K562 (cell line): Measurements from ENCODE around the gene LRRC74B.

ENCODE experiments used
- ADNP ChIP-seq: fragments of 200-800 bp; sonication (Bioruptor generic); IDR thresholded peaks from 2 replicates; pipeline ENCODE4 v1.6.1; 2016; ENCODE audit warnings: missing genetic modification characterization, missing compliant biosample characterization
- E2F3 ChIP-seq: fragments of 250-450 bp; sonication (Bioruptor Pico); IDR thresholded peaks from 2 replicates; pipeline ENCODE4 v1.4.0; 2020; ENCODE audit warnings: mild to moderate bottlenecking
- EZH2 ChIP-seq: IDR thresholded peaks from 2 replicates; pipeline ENCODE4 v1.6.1; 2012; ENCODE audit warnings: low read depth, mild to moderate bottlenecking, inconsistent platforms, low read length, borderline replicate concordance
- FOSL1 ChIP-seq: fragments of 200-800 bp; sonication (Bioruptor generic); conservative IDR thresholded peaks from 2 replicates; pipeline ENCODE4 v1.6.1; 2016; ENCODE audit warnings: missing genetic modification characterization, missing compliant biosample characterization
- FOXK2 ChIP-seq, 2 experiments: fragments of 450-650 bp; IDR thresholded peaks in 1 of 2; conservative IDR thresholded peaks in 1 of 2; 2 replicates each; pipeline ENCODE4 v1.6.1; 2016; ENCODE audit warnings: low read depth in 2 of 2, mild to moderate bottlenecking in 1 of 2
- NFE2L1 ChIP-seq: fragments of 450-650 bp; IDR thresholded peaks from 2 replicates; pipeline ENCODE4 v1.6.1; 2016; ENCODE audit warnings: missing genetic modification characterization, low read depth, mild to moderate bottlenecking, missing compliant biosample characterization, moderate library complexity, borderline replicate concordance
- NFIX ChIP-seq: fragments of 250-450 bp; sonication (Bioruptor Pico); IDR thresholded peaks from 2 replicates; pipeline ENCODE4 v1.4.0; 2020; ENCODE audit warnings: low read depth, mild to moderate bottlenecking, moderate library complexity
- POLR2B ChIP-seq: fragments of 450-650 bp; IDR thresholded peaks from 2 replicates; pipeline ENCODE4 v1.6.1; 2018; ENCODE audit warnings: low read depth; ENCODE audit not compliant: partially characterized antibody
- TAF7 ChIP-seq: fragments of 450-650 bp; IDR thresholded peaks from 2 replicates; pipeline ENCODE4 v1.6.1; 2016; ENCODE audit warnings: missing genetic modification characterization, missing compliant biosample characterization
- ZNF23 ChIP-seq: fragments of 250-450 bp; sonication (Bioruptor Pico); IDR thresholded peaks from 2 replicates; pipeline ENCODE4 v1.4.0; 2020; ENCODE audit warnings: mild to moderate bottlenecking
- TF ChIP-seq, protein P1 (sequence below), 3 experiments: IDR thresholded peaks in 2 of 3; conservative IDR thresholded peaks in 1 of 3; 2 replicates each; pipeline ENCODE4 v1.5.1; 2011 to 2012; ENCODE audit warnings: low read length in 3 of 3, mild to moderate bottlenecking in 3 of 3, control low read depth in 2 of 3, improper control_type of control experiment in 1 of 3, inconsistent platforms in 1 of 3, low read depth in 1 of 3, mixed read lengths in 1 of 3, moderate library complexity in 1 of 3; ENCODE audit not compliant: insufficient read depth in 2 of 3

DNA sequence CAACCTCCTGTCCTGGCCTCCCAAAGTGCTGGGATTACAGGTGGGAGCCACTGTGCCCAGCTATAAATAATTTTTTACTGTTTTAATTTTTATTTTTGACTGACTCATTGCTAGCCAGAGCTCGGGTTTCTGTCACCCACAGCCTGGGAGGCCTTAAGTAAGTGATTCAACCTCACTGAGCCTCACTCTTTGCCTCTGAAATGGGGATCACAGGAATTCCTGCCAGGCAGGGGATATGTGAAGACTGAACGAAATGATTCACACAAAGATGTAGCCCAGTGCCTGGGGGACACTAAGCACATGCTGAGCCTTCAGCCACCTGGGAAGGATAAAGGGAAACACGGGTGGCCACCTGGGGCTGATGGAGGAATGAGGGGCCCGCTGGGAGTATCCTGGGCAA is 3.8 kb upstream of the LRRC74B start:
- TF ChIP-seq POLR2B, result no peak
- no peak for TF ChIP-seq FOXK2 (conservative IDR thresholded peaks at IDR 0.05 in 1 of 2, IDR thresholded peaks at IDR 0.05 in 1 of 2; ENCODE audit: low read depth in 2 of 2)
- TF ChIP-seq NFIX (CRISPR knock-in tag), result no peak
- no peak for TF ChIP-seq TAF7 (tag)
- TF ChIP-seq E2F3 (CRISPR knock-in tag), result no peak
- TF ChIP-seq ADNP, result no peak
- no peak for TF ChIP-seq ZNF23
- TF ChIP-seq EZH2, result no peak
- no peak for TF ChIP-seq NFE2L1
- TF ChIP-seq, protein P1, sequence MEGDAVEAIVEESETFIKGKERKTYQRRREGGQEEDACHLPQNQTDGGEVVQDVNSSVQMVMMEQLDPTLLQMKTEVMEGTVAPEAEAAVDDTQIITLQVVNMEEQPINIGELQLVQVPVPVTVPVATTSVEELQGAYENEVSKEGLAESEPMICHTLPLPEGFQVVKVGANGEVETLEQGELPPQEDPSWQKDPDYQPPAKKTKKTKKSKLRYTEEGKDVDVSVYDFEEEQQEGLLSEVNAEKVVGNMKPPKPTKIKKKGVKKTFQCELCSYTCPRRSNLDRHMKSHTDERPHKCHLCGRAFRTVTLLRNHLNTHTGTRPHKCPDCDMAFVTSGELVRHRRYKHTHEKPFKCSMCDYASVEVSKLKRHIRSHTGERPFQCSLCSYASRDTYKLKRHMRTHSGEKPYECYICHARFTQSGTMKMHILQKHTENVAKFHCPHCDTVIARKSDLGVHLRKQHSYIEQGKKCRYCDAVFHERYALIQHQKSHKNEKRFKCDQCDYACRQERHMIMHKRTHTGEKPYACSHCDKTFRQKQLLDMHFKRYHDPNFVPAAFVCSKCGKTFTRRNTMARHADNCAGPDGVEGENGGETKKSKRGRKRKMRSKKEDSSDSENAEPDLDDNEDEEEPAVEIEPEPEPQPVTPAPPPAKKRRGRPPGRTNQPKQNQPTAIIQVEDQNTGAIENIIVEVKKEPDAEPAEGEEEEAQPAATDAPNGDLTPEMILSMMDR (IDR thresholded peaks at IDR 0.05 in 2 of 3, conservative IDR thresholded peaks at IDR 0.05 in 1 of 3; ENCODE audit: insufficient read depth in 2 of 3, low read depth in 1 of 3, low read length in 3 of 3), result no peak
- no peak for TF ChIP-seq FOSL1
